Measurements from ENCODE around the gene ATN1. TPM values are rescaled to one million over a fixed set of nuclear protein-coding genes. Genes with fewer than 3 reads are reported as not detected.

The ATN1 gene
- total and polyA plus RNA-seq, 3 donors from 2014 or later = 40.5 to 73.2 (median 63.4) TPM

GRCh38 chr12:6914947-6915788 is 12.6 kb upstream of the ATN1 start:
- Histone ChIP-seq H3K27ac (peak overlapping the region in 1 of 2 donors; percentile 48), H3K9me3 (no peaks in the 10 kb centered on the region), H3K36me3 (ENCODE audit: low read depth, missing control alignments) (no peaks in the 10 kb centered on the region), H3K4me1 (peaks cover 15% of the 10 kb centered on the region), H3K27me3 (no peaks in the 10 kb centered on the region), H3K4me3 (peak overlapping the region; percentile 41 to 62)
- intact Hi-C loops (cut with DNase I; ENCODE audit: low total_unique reads) = no loop called here
- 18 to 19% methylated on average over 29 of the region's 29 CpGs for WGBS, 2 donors
- no peak for DNase-seq
- TF ChIP-seq POLR2A (IDR thresholded peaks at IDR 0.05) (no peak), CTCF (IDR thresholded peaks at IDR 0.05) (no peak)

GRCh38 chr12:6915789-6916285 is 11.9 kb upstream of the ATN1 start:
- WGBS, 2 donors = 58 to 67% methylated on average over 9 to 14 of the region's 14 CpGs
- Histone ChIP-seq H3K9me3 (no peaks in the 10 kb centered on the region), H3K4me1 (peaks cover 15% of the 10 kb centered on the region), H3K4me3 (no peak overlapping the region), H3K27ac (no peak overlapping the region), H3K27me3 (no peaks in the 10 kb centered on the region), H3K36me3 (ENCODE audit: low read depth, missing control alignments) (no peaks in the 10 kb centered on the region)
- DNase-seq = no peak
- no peak for TF ChIP-seq POLR2A (IDR thresholded peaks at IDR 0.05)
- no peak for TF ChIP-seq CTCF (IDR thresholded peaks at IDR 0.05)
- intact Hi-C loops (cut with DNase I; ENCODE audit: low total_unique reads) = no loop called here

- Histone ChIP-seq H3K4me1 (peaks cover 15% of the 10 kb centered on the region), H3K36me3 (ENCODE audit: low read depth, missing control alignments) (no peaks in the 10 kb centered on the region), H3K27ac (no peak overlapping the region), H3K27me3 (no peaks in the 10 kb centered on the region), H3K4me3 (no peak overlapping the region), H3K9me3 (no peaks in the 10 kb centered on the region)
- no peak for TF ChIP-seq CTCF (IDR thresholded peaks at IDR 0.05)
- no peak for TF ChIP-seq POLR2A (IDR thresholded peaks at IDR 0.05)
- no peak for DNase-seq
- intact Hi-C loops (cut with DNase I; ENCODE audit: low total_unique reads) = no loop called here
- WGBS, 2 donors = 88 to 93% methylated on average over 10 to 11 of the region's 11 CpGs
These were observed 11.1 kb upstream of the ATN1 start for GRCh38 chr12:6916426-6917200.

GRCh38 chr12:6917491-6918231 is 10.1 kb upstream of the ATN1 start:
- H3K4me3 ChIP-seq = no peak overlapping the region
- no peak for TF ChIP-seq POLR2A (IDR thresholded peaks at IDR 0.05)
- TF ChIP-seq CTCF (IDR thresholded peaks at IDR 0.05) = no peak
- intact Hi-C loops (cut with DNase I; ENCODE audit: low total_unique reads) = no loop called here
- no peaks in the 10 kb centered on the region for H3K27me3 ChIP-seq
- peaks cover 15% of the 10 kb centered on the region for H3K4me1 ChIP-seq
- H3K36me3 ChIP-seq (ENCODE audit: low read depth, missing control alignments) = no peaks in the 10 kb centered on the region
- no peaks in the 10 kb centered on the region for H3K9me3 ChIP-seq
- 83 to 84% methylated on average over 11 to 14 of the region's 14 CpGs for WGBS, 2 donors
- H3K27ac ChIP-seq = no peak overlapping the region
- no peak for DNase-seq
